Endothelial cell of umbilical vein (primary cell): ENCODE measurements around the gene IL17F.

ENCODE experiments used
- EZH2 ChIP-seq: IDR thresholded peaks from 2 replicates; pipeline ENCODE4 v1.6.1; 2012; ENCODE audit warnings: borderline replicate concordance, low read depth, mild to moderate bottlenecking, moderate library complexity, low read length, inconsistent platforms; ENCODE audit not compliant: severe bottlenecking
- FOS ChIP-seq: IDR thresholded peaks from 2 replicates; pipeline ENCODE4 v1.6.1; 2011; ENCODE audit warnings: mild to moderate bottlenecking, low read length, moderate library complexity, borderline replicate concordance; ENCODE audit not compliant: insufficient read depth
- POLR2A ChIP-seq: IDR thresholded peaks from 2 replicates; pipeline ENCODE4 v1.6.1; 2012; ENCODE audit warnings: low read depth, mild to moderate bottlenecking, control low read depth, low read length
- POLR2AphosphoS5 ChIP-seq: IDR thresholded peaks from 2 replicates; pipeline ENCODE4 v1.6.1; 2012; ENCODE audit warnings: low read depth, mild to moderate bottlenecking, control low read depth, low read length, moderate library complexity; ENCODE audit not compliant: insufficient read depth
- TF ChIP-seq, protein P1 (sequence below), 2 donors: IDR thresholded peaks; 1 replicate in 1 of 2; 2 replicates in 1 of 2; pipeline ENCODE4 v1.5.1; 2011; ENCODE audit warnings: low read length in 2 of 2, mild to moderate bottlenecking in 2 of 2, moderate library complexity in 2 of 2, control low read depth in 1 of 2, inconsistent platforms in 1 of 2, low read depth in 1 of 2; ENCODE audit not compliant: insufficient read depth in 1 of 2; ENCODE audit errors: extremely low read depth in 1 of 2
- TF ChIP-seq, protein P2 (sequence below): IDR thresholded peaks from 2 replicates; pipeline ENCODE4 v1.6.1; 2011; ENCODE audit not compliant: insufficient read depth, insufficient read length

DNA sequence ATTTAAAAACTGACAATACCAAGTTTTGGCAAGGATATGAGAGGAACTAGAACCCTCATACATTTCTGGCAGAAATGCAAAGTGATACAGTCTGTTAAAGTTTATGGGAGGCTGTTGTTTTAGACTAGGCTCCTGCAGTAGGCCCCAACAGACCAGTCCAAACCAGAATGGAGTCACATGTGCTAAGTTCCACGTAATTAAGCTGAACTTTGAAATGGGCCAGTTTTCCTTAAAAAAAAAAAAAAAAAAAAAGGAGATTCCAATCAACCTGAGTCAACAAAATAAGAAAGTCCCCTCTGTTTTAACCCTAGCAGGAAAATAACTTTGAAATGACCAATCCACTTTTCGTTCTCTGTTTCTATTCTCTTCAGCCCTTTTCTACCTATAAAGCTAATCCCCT, 26.5 kb downstream of the IL17F start:
- TF ChIP-seq POLR2A (no peak), EZH2 (no peak), POLR2AphosphoS5 (no peak), FOS (no peak)
- TF ChIP-seq, protein P1, sequence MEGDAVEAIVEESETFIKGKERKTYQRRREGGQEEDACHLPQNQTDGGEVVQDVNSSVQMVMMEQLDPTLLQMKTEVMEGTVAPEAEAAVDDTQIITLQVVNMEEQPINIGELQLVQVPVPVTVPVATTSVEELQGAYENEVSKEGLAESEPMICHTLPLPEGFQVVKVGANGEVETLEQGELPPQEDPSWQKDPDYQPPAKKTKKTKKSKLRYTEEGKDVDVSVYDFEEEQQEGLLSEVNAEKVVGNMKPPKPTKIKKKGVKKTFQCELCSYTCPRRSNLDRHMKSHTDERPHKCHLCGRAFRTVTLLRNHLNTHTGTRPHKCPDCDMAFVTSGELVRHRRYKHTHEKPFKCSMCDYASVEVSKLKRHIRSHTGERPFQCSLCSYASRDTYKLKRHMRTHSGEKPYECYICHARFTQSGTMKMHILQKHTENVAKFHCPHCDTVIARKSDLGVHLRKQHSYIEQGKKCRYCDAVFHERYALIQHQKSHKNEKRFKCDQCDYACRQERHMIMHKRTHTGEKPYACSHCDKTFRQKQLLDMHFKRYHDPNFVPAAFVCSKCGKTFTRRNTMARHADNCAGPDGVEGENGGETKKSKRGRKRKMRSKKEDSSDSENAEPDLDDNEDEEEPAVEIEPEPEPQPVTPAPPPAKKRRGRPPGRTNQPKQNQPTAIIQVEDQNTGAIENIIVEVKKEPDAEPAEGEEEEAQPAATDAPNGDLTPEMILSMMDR (IDR thresholded peaks at IDR 0.05; ENCODE audit: extremely low read depth in 1 of 2, insufficient read depth in 1 of 2, low read depth in 1 of 2, low read length in 2 of 2) = no peak
- TF ChIP-seq, protein P2, sequence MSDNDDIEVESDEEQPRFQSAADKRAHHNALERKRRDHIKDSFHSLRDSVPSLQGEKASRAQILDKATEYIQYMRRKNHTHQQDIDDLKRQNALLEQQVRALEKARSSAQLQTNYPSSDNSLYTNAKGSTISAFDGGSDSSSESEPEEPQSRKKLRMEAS = no peak
